Stomach (tissue), 4 donors: Measurements from ENCODE around the gene RNF13.

Experiments
- CTCF ChIP-seq, 7 experiments: fragments of 450-650 bp in 4 of 7; fragments of 200-600 bp in 3 of 7; sonication (generic) in 3 of 7; IDR thresholded peaks; one replicate each; pipeline ENCODE4 v1.5.1; 2016 to 2019; ENCODE audit warnings: antibody characterized with exemption in 7 of 7, control low read depth in 2 of 7, mild to moderate bottlenecking in 1 of 7
- POLR2A ChIP-seq, 4 donors: fragments of 450-650 bp; IDR thresholded peaks; one replicate each; pipeline ENCODE4 v1.6.1; 2016; ENCODE audit warnings: antibody characterized with exemption in 4 of 4, control low read depth in 2 of 4, mild to moderate bottlenecking in 1 of 4, moderate library complexity in 1 of 4
- POLR2AphosphoS5 ChIP-seq, 3 donors: sonication (generic); formaldehyde crosslinking; IDR thresholded peaks; one replicate each; pipeline ENCODE4 v1.6.1; 2016; ENCODE audit warnings: antibody characterized with exemption in 3 of 3

DNA sequence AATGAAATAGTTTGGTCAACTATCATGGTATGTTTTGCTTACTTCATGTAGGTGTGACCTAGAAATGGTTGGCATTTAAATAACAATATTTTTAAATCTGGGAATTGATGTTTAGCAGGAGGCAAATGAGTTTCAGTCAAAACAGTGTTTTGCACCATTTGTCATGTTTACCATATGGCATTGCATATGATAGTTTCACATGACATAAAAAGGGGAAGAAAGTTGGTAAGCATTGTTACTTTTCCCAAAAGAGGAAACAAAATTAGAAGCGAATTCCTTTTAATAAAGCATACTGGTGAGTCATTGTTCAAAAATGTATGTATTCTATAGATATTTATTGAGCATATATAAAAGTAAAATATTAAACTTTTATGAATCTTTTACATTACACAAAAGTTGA lies 2.3 kb downstream of the RNF13 start:
- TF ChIP-seq POLR2A (IDR thresholded peaks at IDR 0.05) = no peak
- TF ChIP-seq CTCF (IDR thresholded peaks at IDR 0.05) = no peak
- TF ChIP-seq POLR2AphosphoS5 (IDR thresholded peaks at IDR 0.05) = no peak
